K562 (cell line): ENCODE measurements around the gene RCE1. TPM values are rescaled to one million over a fixed set of nuclear protein-coding genes. Genes with fewer than 3 reads are reported as not detected.
A peak's percentile ranks its signal among the peaks of the same experiment; 100 is the strongest.

Experiments used
- BCL6 ChIP-seq: fragments of 250-450 bp; sonication (Bioruptor Pico); IDR thresholded peaks from 2 replicates; pipeline ENCODE4 v1.4.0; 2020
- CTBP1 ChIP-seq: fragments of 450-650 bp; IDR thresholded peaks from 2 replicates; pipeline ENCODE4 v1.6.1; 2016; ENCODE audit warnings: borderline replicate concordance
- EGR1 ChIP-seq: fragments of 450-650 bp; conservative IDR thresholded peaks from 2 replicates; pipeline ENCODE4 v1.6.1; 2017; ENCODE audit warnings: mild to moderate bottlenecking
- JUND ChIP-seq, 2 experiments: IDR thresholded peaks; 2 replicates in 1 of 2; 3 replicates in 1 of 2; pipeline ENCODE4 v1.6.1; 2011; ENCODE audit warnings: borderline replicate concordance in 2 of 2, low read depth in 2 of 2, low read length in 2 of 2, improper control_type of control experiment in 1 of 2, missing biosample characterization in 1 of 2, missing genetic modification characterization in 1 of 2, missing genetic modification reagents in 1 of 2
- KAT2B ChIP-seq: IDR thresholded peaks from one replicate; pipeline ENCODE4 v1.6.1; 2012; ENCODE audit warnings: low read depth, mild to moderate bottlenecking, control low read depth, inconsistent platforms, low read length, moderate library complexity
- POLR2AphosphoS2 ChIP-seq: IDR thresholded peaks from 2 replicates; pipeline ENCODE4 v1.6.1; 2012; ENCODE audit warnings: low read length, improper control_type of control experiment
- POLR3A ChIP-seq: IDR thresholded peaks from 2 replicates; pipeline ENCODE4 v1.6.1; 2011; ENCODE audit warnings: borderline replicate concordance, mild to moderate bottlenecking, moderate library complexity; ENCODE audit not compliant: insufficient read length, insufficient read depth; ENCODE audit errors: extremely low read depth
- SIN3A ChIP-seq, 2 experiments: fragments of 150-350 bp in 1 of 2; IDR thresholded peaks; 2 replicates each; pipeline ENCODE4 v1.6.1; 2011 to 2016; ENCODE audit warnings: borderline replicate concordance in 2 of 2, low read depth in 2 of 2, low read length in 2 of 2, mild to moderate bottlenecking in 2 of 2, moderate library complexity in 2 of 2; ENCODE audit not compliant: control insufficient read depth in 1 of 2
- SNIP1 ChIP-seq: fragments of 450-650 bp; IDR thresholded peaks from 2 replicates; pipeline ENCODE4 v1.7.1; 2017; ENCODE audit warnings: low read depth, mild to moderate bottlenecking
- polyA plus RNA-seq, 8 experiments: library from polyadenylated mRNA; depleted of rRNA in 4 of 8; stranded (reverse) in 5 of 8; unstranded in 3 of 8; fragments of >200 nt; fragmentation: Nextera tagmentation in 2 of 8; fragmentation: Illumina TruSeq in 1 of 8; extraction: Ambion mirVana in 2 of 8; extraction: Trizol in 1 of 8; gene quantifications; 2 replicates each; pipeline versions ENCODE4 v1.2.1 to v1.2.3, GENCODE V29; 2011 to 2014; ENCODE audit warnings: inconsistent platforms in 1 of 8, missing spikeins in 1 of 8
- total RNA-seq, 7 experiments: library from RNA; depleted of rRNA in 6 of 7; stranded (reverse); fragments of >200 nt in 6 of 7; fragmentation: Illumina TruSeq in 2 of 7; extraction: Trizol in 2 of 7; gene quantifications; 2 replicates each; pipeline versions ENCODE4 v1.2.1 to v1.2.3, GENCODE V29; 2011 to 2021; ENCODE audit warnings: low replicate concordance in 1 of 7
- TF ChIP-seq, protein P1 (sequence below), 2 experiments: fragments of 200-800 bp in 1 of 2; sonication (Bioruptor generic) in 1 of 2; sonication (generic) in 1 of 2; formaldehyde crosslinking in 1 of 2; IDR thresholded peaks in 1 of 2; conservative IDR thresholded peaks in 1 of 2; 2 replicates each; pipeline versions ENCODE4 v1.5.0 to v1.6.1; 2016 to 2020; ENCODE audit warnings: missing compliant biosample characterization in 1 of 2, missing genetic modification characterization in 1 of 2, missing genetic modification reagents in 1 of 2
- TF ChIP-seq, protein P2 (sequence below): fragments of 250-450 bp; sonication (Bioruptor Pico); IDR thresholded peaks from 2 replicates; pipeline ENCODE4 v1.8.0; 2022; ENCODE audit warnings: moderate library complexity, mild to moderate bottlenecking, inconsistent platforms
- TF ChIP-seq, protein P3 (sequence below), 2 experiments: fragments of 450-650 bp; formaldehyde crosslinking in 1 of 2; IDR thresholded peaks; 2 replicates each; pipeline versions ENCODE4 v1.4.0 to v1.6.1; 2014 to 2020; ENCODE audit warnings: mild to moderate bottlenecking in 2 of 2, borderline replicate concordance in 1 of 2, low read depth in 1 of 2
- TF ChIP-seq, protein P4 (sequence below): fragments of 450-650 bp; IDR thresholded peaks from 2 replicates; pipeline ENCODE4 v1.6.1; 2016; ENCODE audit warnings: low read depth, mild to moderate bottlenecking, moderate library complexity

The RCE1 gene
- total and polyA plus RNA-seq, 9 of the 15 experiments (the other 6 are each of a cell fraction or from before 2014, with no cell fraction given), result 0.75 to 41.5 (median 15.1) TPM

DNA sequence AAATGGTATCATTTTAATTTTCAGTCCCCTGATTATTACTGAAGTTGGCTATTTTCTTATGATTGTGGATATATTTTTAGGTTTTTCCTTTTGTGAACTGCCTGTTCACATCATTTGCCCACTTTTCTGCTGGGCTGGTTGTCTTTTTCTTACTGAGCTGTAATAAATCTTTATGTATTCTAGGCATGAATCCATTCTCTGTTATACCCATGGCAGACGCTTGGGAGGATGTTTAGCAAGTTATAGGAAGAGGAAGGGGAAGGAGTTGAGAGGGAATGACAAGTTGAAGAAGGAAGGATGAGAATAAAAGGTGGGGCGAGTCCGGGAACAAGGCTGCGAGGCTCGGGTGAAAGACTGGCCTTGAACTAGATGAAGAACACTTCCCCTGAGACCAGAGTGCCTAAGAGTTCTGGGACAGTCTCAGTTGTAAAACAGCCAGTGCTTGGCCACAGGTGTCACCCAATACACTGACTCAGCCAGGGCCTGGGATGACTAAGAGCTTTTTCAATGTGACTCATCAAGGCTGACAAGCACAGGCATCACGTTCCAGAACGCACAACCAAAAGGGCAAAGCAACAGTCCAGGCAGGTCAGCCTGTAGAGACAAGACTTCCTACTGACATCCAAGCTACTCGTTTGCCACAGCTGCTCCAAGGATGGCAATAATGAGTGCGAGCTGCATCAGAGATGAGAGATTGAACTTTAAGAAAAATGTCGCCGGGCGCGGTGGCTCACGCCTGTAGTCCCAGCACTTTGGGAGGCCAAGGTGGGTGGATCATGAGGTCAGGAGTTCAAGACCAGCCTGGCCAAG, 48.8 kb downstream of the RCE1 start (continued):
- TF ChIP-seq, protein P1, sequence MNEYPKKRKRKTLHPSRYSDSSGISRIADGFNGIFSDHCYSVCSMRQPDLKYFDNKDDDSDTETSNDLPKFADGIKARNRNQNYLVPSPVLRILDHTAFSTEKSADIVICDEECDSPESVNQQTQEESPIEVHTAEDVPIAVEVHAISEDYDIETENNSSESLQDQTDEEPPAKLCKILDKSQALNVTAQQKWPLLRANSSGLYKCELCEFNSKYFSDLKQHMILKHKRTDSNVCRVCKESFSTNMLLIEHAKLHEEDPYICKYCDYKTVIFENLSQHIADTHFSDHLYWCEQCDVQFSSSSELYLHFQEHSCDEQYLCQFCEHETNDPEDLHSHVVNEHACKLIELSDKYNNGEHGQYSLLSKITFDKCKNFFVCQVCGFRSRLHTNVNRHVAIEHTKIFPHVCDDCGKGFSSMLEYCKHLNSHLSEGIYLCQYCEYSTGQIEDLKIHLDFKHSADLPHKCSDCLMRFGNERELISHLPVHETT (CRISPR knock-in tag; conservative IDR thresholded peaks at IDR 0.05 in 1 of 2, IDR thresholded peaks at IDR 0.05 in 1 of 2), result 0 out of 4 replicates have a peak, but pooled peaks of 1 of the 2 experiments have one; percentile 40
- no peak for TF ChIP-seq POLR3A
- TF ChIP-seq EGR1, result peak; percentile 70
- TF ChIP-seq KAT2B, result no peak
- TF ChIP-seq CTBP1, result peak; percentile 85
- TF ChIP-seq SIN3A (IDR thresholded peaks at IDR 0.05; ENCODE audit: borderline replicate concordance in 2 of 2, control insufficient read depth in 1 of 2, low read depth in 2 of 2, low read length in 2 of 2), result 0 out of 4 replicates have a peak, but pooled peaks of 1 of the 2 experiments have one; percentile 33
- TF ChIP-seq, protein P2, sequence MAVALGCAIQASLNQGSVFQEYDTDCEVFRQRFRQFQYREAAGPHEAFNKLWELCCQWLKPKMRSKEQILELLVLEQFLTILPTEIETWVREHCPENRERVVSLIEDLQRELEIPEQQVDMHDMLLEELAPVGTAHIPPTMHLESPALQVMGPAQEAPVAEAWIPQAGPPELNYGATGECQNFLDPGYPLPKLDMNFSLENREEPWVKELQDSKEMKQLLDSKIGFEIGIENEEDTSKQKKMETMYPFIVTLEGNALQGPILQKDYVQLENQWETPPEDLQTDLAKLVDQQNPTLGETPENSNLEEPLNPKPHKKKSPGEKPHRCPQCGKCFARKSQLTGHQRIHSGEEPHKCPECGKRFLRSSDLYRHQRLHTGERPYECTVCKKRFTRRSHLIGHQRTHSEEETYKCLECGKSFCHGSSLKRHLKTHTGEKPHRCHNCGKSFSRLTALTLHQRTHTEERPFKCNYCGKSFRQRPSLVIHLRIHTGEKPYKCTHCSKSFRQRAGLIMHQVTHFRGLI (CRISPR knock-in tag), result no peak
- TF ChIP-seq JUND (IDR thresholded peaks at IDR 0.05; ENCODE audit: borderline replicate concordance, low read depth, low read length), result peak; percentile 99
- TF ChIP-seq JUND (tag; IDR thresholded peaks at IDR 0.05; ENCODE audit: borderline replicate concordance, low read depth, low read length), result peak; percentile 100
- TF ChIP-seq, protein P3, sequence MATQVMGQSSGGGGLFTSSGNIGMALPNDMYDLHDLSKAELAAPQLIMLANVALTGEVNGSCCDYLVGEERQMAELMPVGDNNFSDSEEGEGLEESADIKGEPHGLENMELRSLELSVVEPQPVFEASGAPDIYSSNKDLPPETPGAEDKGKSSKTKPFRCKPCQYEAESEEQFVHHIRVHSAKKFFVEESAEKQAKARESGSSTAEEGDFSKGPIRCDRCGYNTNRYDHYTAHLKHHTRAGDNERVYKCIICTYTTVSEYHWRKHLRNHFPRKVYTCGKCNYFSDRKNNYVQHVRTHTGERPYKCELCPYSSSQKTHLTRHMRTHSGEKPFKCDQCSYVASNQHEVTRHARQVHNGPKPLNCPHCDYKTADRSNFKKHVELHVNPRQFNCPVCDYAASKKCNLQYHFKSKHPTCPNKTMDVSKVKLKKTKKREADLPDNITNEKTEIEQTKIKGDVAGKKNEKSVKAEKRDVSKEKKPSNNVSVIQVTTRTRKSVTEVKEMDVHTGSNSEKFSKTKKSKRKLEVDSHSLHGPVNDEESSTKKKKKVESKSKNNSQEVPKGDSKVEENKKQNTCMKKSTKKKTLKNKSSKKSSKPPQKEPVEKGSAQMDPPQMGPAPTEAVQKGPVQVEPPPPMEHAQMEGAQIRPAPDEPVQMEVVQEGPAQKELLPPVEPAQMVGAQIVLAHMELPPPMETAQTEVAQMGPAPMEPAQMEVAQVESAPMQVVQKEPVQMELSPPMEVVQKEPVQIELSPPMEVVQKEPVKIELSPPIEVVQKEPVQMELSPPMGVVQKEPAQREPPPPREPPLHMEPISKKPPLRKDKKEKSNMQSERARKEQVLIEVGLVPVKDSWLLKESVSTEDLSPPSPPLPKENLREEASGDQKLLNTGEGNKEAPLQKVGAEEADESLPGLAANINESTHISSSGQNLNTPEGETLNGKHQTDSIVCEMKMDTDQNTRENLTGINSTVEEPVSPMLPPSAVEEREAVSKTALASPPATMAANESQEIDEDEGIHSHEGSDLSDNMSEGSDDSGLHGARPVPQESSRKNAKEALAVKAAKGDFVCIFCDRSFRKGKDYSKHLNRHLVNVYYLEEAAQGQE (IDR thresholded peaks at IDR 0.05; ENCODE audit: borderline replicate concordance), result peak; percentile 61; the same call in 1 of the 2 replicates
- TF ChIP-seq, protein P3 (CRISPR knock-in tag; IDR thresholded peaks at IDR 0.05; ENCODE audit: low read depth), result no peak
- no peak for TF ChIP-seq SNIP1
- no peak for TF ChIP-seq BCL6 (CRISPR knock-in tag)
- no peak for TF ChIP-seq POLR2AphosphoS2
- TF ChIP-seq, protein P4, sequence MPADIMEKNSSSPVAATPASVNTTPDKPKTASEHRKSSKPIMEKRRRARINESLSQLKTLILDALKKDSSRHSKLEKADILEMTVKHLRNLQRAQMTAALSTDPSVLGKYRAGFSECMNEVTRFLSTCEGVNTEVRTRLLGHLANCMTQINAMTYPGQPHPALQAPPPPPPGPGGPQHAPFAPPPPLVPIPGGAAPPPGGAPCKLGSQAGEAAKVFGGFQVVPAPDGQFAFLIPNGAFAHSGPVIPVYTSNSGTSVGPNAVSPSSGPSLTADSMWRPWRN, result no peak
